DOHH2 (cell line): ENCODE results near the gene AGBL5.

Experiments used
- H3F3A ChIP-seq: fragments of 200-600 bp; sonication (generic), shearing (Covaris generic); 2 replicates; pipeline ENCODE4 v1.6.0; 2016; ENCODE audit warnings: antibody characterized with exemption, mild to moderate bottlenecking; ENCODE audit not compliant: control insufficient read depth, insufficient read depth
- H3K27ac ChIP-seq: fragments of 200-600 bp; sonication (generic); 2 replicates; pipeline ENCODE4 v1.5.1; 2014; ENCODE audit warnings: low read depth, mild to moderate bottlenecking, low read length, moderate library complexity
- H3K27me3 ChIP-seq: fragments of 200-600 bp; sonication (generic); 2 replicates; pipeline ENCODE4 v1.6.1; 2014; ENCODE audit warnings: mild to moderate bottlenecking, low read length, mixed read lengths; ENCODE audit not compliant: control insufficient read depth
- H3K36me3 ChIP-seq: fragments of 200-600 bp; sonication (generic); 2 replicates; pipeline ENCODE4 v1.6.1; 2014; ENCODE audit warnings: mild to moderate bottlenecking, low read length, moderate library complexity, mixed read lengths; ENCODE audit not compliant: control insufficient read depth
- H3K4me1 ChIP-seq: fragments of 200-600 bp; sonication (generic); 2 replicates; pipeline ENCODE4 v1.6.1; 2014; ENCODE audit warnings: mild to moderate bottlenecking, low read length, mixed read lengths; ENCODE audit not compliant: control insufficient read depth
- H3K4me2 ChIP-seq: fragments of 200-600 bp; sonication (generic); 2 replicates; pipeline ENCODE4 v1.6.0; 2014; ENCODE audit warnings: mild to moderate bottlenecking, low read length, moderate library complexity
- H3K4me3 ChIP-seq: fragments of 200-600 bp; sonication (generic); 2 replicates; pipeline ENCODE4 v1.5.1; 2014; ENCODE audit warnings: mild to moderate bottlenecking, low read length, mixed read lengths
- H3K79me2 ChIP-seq: fragments of 200-600 bp; sonication (generic); 2 replicates; pipeline ENCODE4 v1.6.1; 2014; ENCODE audit warnings: mild to moderate bottlenecking, low read length, mixed read lengths; ENCODE audit not compliant: control insufficient read depth
- H3K9me2 ChIP-seq: fragments of 200-600 bp; sonication (generic); replicated peaks from 2 replicates; pipeline ENCODE4 v1.6.1; 2014; ENCODE audit warnings: mild to moderate bottlenecking, low read length, mixed read lengths; ENCODE audit not compliant: control insufficient read depth
- H3K9me3 ChIP-seq: fragments of 200-600 bp; sonication (generic); 2 replicates; pipeline ENCODE4 v1.6.1; 2014; ENCODE audit warnings: antibody characterized with exemption, low read length, mixed read lengths; ENCODE audit not compliant: control insufficient read depth, insufficient read depth
- H4K20me1 ChIP-seq: fragments of 200-600 bp; sonication (generic); 2 replicates; pipeline ENCODE4 v1.6.0; 2014; ENCODE audit warnings: low read depth, mild to moderate bottlenecking, antibody characterized with exemption, low read length, moderate library complexity; ENCODE audit not compliant: control insufficient read depth, insufficient read depth
- EZH2phosphoT487 ChIP-seq: fragments of 200-600 bp; sonication (generic); IDR thresholded peaks from 2 replicates; pipeline ENCODE4 v1.6.1; 2017; ENCODE audit warnings: borderline replicate concordance, mild to moderate bottlenecking, antibody characterized with exemption, low read length, moderate library complexity, mixed read lengths
- TF ChIP-seq, protein P1 (sequence below): fragments of 200-600 bp; sonication (generic); IDR thresholded peaks from one replicate; pipeline ENCODE4 v1.5.1; 2014; ENCODE audit warnings: antibody characterized with exemption, mild to moderate bottlenecking, low read depth, low read length; ENCODE audit not compliant: poor library complexity, severe bottlenecking

Gene AGBL5

DNA sequence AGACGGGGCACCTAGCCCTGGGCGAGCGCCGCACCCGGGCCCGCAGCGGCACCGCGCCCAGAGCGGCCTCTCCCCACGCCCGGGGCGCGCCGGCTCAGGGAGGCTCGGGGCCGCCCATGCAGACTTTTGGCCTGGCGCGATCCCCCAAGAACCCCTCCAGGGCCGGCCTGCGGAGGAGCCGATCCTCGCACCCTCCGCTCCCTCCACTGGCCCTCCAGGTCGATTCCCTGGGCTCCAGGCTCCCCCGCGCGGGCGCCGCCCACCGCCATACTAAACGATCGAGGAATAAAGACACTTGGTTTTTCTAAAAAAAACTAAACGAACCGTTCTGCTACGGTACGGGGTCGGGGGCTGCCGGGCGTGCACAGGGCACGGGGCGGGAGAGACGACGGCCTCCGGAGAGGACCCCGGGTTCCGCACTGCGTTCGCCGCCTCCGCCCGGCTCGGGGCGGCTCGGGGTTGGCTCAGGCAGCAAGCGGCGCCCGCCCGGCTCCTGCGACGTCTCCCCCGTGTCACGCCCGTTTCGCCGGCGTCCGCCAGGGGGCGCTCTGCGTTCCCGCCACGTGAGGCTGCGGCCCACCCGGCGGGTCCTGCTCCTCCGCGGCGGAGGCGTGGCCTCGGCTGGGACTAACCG lies 34.7 kb downstream of the AGBL5 start:
- Histone ChIP-seq H3K36me3 (no peaks in the 10 kb centered on the region), H3K9me2 (no peaks in the 10 kb centered on the region), H3K79me2 (no peaks in the 10 kb centered on the region), H4K20me1 (no peaks in the 10 kb centered on the region), H3K4me2 (peak overlapping the region; percentile 79), H3F3A (no peaks in the 10 kb centered on the region), H3K27ac (peak overlapping the region; percentile 49; the same call in 1 of the 2 replicates), H3K9me3 (no peaks in the 10 kb centered on the region), H3K4me1 (peaks cover 33% of the 10 kb centered on the region), H3K4me3 (peak overlapping the region; percentile 86), H3K27me3 (no peaks in the 10 kb centered on the region)
- no peak for TF ChIP-seq EZH2phosphoT487
- TF ChIP-seq, protein P1, sequence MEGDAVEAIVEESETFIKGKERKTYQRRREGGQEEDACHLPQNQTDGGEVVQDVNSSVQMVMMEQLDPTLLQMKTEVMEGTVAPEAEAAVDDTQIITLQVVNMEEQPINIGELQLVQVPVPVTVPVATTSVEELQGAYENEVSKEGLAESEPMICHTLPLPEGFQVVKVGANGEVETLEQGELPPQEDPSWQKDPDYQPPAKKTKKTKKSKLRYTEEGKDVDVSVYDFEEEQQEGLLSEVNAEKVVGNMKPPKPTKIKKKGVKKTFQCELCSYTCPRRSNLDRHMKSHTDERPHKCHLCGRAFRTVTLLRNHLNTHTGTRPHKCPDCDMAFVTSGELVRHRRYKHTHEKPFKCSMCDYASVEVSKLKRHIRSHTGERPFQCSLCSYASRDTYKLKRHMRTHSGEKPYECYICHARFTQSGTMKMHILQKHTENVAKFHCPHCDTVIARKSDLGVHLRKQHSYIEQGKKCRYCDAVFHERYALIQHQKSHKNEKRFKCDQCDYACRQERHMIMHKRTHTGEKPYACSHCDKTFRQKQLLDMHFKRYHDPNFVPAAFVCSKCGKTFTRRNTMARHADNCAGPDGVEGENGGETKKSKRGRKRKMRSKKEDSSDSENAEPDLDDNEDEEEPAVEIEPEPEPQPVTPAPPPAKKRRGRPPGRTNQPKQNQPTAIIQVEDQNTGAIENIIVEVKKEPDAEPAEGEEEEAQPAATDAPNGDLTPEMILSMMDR = peak; percentile 61

DNA sequence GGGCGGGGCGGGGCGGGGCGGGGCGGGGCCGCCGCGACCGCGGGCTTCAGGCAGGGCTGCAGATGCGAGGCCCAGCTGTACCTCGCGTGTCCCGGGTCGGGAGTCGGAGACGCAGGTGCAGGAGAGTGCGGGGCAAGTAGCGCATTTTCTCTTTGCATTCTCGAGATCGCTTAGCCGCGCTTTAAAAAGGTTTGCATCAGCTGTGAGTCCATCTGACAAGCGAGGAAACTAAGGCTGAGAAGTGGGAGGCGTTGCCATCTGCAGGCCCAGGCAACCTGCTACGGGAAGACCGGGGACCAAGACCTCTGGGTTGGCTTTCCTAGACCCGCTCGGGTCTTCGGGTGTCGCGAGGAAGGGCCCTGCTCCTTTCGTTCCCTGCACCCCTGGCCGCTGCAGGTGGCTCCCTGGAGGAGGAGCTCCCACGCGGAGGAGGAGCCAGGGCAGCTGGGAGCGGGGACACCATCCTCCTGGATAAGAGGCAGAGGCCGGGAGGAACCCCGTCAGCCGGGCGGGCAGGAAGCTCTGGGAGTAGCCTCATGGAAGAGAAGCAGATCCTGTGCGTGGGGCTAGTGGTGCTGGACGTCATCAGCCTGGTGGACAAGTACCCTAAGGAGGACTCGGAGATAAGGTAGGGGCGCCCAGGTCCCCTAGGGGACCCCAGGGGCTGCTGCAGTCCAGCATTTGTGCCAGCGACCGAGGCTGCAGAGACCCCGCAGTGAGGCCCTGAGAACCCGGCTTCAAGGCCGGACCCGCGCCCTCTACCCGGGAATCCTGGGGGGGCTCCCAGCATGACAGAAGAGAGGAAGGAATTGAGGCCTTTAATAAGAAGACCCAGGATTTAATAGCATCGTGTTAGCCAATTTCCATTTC lies 35.5 kb downstream of the AGBL5 start, which contains the start of gene KHK:
KHK (plus strand) TSS at position 49 of the 870 bp plus-strand sequence; CDS start at position 537, 488 bp downstream.
- Histone ChIP-seq H3K27ac (peak within 1 kb of the TSS; percentile 70), H3K9me2 (no peaks in the 10 kb centered on the region), H3F3A (no peaks in the 10 kb centered on the region), H4K20me1 (no peaks in the 10 kb centered on the region), H3K36me3 (no peaks in the 10 kb centered on the region), H3K27me3 (no peaks in the 10 kb centered on the region), H3K4me1 (peaks cover 26% of the 10 kb centered on the region), H3K9me3 (no peaks in the 10 kb centered on the region), H3K79me2 (no peaks in the 10 kb centered on the region), H3K4me2 (peak within 1 kb of the TSS; percentile 94), H3K4me3 (peak within 1 kb of the TSS; percentile 86)
- TF ChIP-seq, protein P1 = no peak
- no peak for TF ChIP-seq EZH2phosphoT487

DNA sequence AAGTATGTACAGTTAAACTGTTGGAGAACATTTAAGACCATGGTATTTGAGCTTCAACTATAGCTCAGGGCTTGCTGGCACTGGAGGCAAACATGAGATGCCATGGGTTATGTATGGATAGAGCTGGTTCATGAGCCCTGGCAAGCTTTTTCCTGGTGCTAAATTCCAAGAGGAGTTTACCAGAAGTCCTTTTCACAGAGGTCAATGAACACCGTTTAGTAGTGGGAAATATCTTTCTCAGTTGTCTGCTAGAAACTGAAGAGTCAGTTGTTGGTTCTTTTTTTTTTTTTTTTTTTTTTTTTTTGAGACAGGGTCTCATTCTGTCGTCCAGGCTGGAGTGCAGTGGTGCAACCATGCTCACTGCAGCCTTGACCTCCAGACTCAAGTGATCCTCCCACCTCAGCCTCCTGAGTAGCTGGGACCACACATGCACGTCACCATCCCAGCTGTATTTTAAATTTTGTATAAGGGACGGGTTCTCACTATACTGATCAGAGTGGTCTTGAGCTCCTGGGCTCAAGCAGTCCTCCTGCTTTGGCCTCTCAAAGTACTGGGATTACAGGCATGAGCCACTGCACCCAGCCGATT lies 36.4 kb downstream of the AGBL5 start:
- peaks cover 23% of the 10 kb centered on the region for H3K4me1 ChIP-seq
- no peaks in the 10 kb centered on the region for H3K36me3 ChIP-seq
- H3K9me2 ChIP-seq = no peaks in the 10 kb centered on the region
- H4K20me1 ChIP-seq = no peaks in the 10 kb centered on the region
- no peak for TF ChIP-seq EZH2phosphoT487
- H3K4me3 ChIP-seq = peak overlapping the region; percentile 78; the same call in 1 of the 2 replicates
- H3F3A ChIP-seq = no peaks in the 10 kb centered on the region
- no peaks in the 10 kb centered on the region for H3K27me3 ChIP-seq
- H3K27ac ChIP-seq = no peak overlapping the region
- H3K79me2 ChIP-seq = no peaks in the 10 kb centered on the region
- peak overlapping the region; percentile 94 for H3K4me2 ChIP-seq
- H3K9me3 ChIP-seq = no peaks in the 10 kb centered on the region
